Endodermal cell (in vitro differentiated cells): ENCODE measurements around the gene SH3GLB1. TPM values are rescaled to one million over a fixed set of nuclear protein-coding genes. Genes with fewer than 3 reads are reported as not detected.

Experiments used
- DNase-seq: peaks from one replicate; pipeline ENCODE4 v3.0.0-alpha.2; 2017
- H3K27ac ChIP-seq: 2 replicates; pipeline ENCODE4 v1.5.1; 2013; ENCODE audit warnings: mild to moderate bottlenecking, low read depth, low read length, moderate library complexity
- H3K27me3 ChIP-seq: 2 replicates; pipeline ENCODE4 v1.6.1; 2013; ENCODE audit warnings: mild to moderate bottlenecking, low read length, moderate library complexity; ENCODE audit not compliant: insufficient read depth, control insufficient read depth, poor library complexity, severe bottlenecking
- H3K36me3 ChIP-seq: 2 replicates; pipeline ENCODE4 v1.7.0; 2013; ENCODE audit warnings: mild to moderate bottlenecking, low read length, moderate library complexity; ENCODE audit not compliant: control insufficient read depth, insufficient read depth
- H3K4me1 ChIP-seq: one replicate; pipeline ENCODE4 v1.7.0; 2013; ENCODE audit warnings: low read length; ENCODE audit not compliant: control insufficient read depth, insufficient read depth
- H3K4me3 ChIP-seq: 2 replicates; pipeline ENCODE4 v1.5.1; 2013; ENCODE audit warnings: mild to moderate bottlenecking, low read length, moderate library complexity
- H3K9ac ChIP-seq: 2 replicates; pipeline ENCODE4 v1.6.1; 2013; ENCODE audit warnings: mild to moderate bottlenecking, low read length, moderate library complexity; ENCODE audit not compliant: poor library complexity, severe bottlenecking; ENCODE audit errors: extremely low read depth
- H3K9me3 ChIP-seq: 2 replicates; pipeline ENCODE4 v1.6.1; 2013; ENCODE audit warnings: mild to moderate bottlenecking, low read length, moderate library complexity; ENCODE audit not compliant: control insufficient read depth
- H3K27ac Mint-ChIP-seq: 2 replicates; pipeline ENCODE4 v1.8.0; 2020; ENCODE audit warnings: mixed read lengths
- H3K27me3 Mint-ChIP-seq: 2 replicates; pipeline ENCODE4 v1.8.0; 2021; ENCODE audit warnings: mild to moderate bottlenecking, mixed read lengths; ENCODE audit not compliant: insufficient read depth
- H3K36me3 Mint-ChIP-seq: 2 replicates; pipeline ENCODE4 v1.8.0; 2020; ENCODE audit warnings: low read depth, mixed read lengths
- H3K4me1 Mint-ChIP-seq: 2 replicates; pipeline ENCODE4 v1.8.0; 2020; ENCODE audit warnings: mixed read lengths
- H3K4me3 Mint-ChIP-seq: 2 replicates; pipeline ENCODE4 v1.8.0; 2020; ENCODE audit warnings: mild to moderate bottlenecking, moderate library complexity, mixed read lengths
- H3K9me3 Mint-ChIP-seq: 2 replicates; pipeline ENCODE4 v1.8.0; 2020; ENCODE audit warnings: mild to moderate bottlenecking, mixed read lengths
- CTCF ChIP-seq: fragments of 200-600 bp; sonication (generic); conservative IDR thresholded peaks from 2 replicates; pipeline ENCODE4 v1.5.0; 2021; ENCODE audit warnings: antibody characterized with exemption, mild to moderate bottlenecking
- WGBS, 2 experiments: methylation state at CpG; one replicate each; pipeline versions ENCODE4 v1.1.5 to v1.1.7; 2013; ENCODE audit warnings: missing lambda C conversion rate in 2 of 2, mixed read lengths in 1 of 2; ENCODE audit not compliant: insufficient coverage in 1 of 2, insufficient read length in 1 of 2; 5-methylcytosine and 5-hydroxymethylcytosine counted together
- total RNA-seq, 2 donors: library from RNA; stranded (reverse); fragmentation: NEBNext Ultra II Directional in 1 of 2; extraction: Animal tissue kit (Norgen Biotek cat#: 25700) in 1 of 2; gene quantifications; 2 replicates in 1 of 2; 3 replicates in 1 of 2; pipeline ENCODE4 v1.2.1, GENCODE V29; 2021

Gene SH3GLB1
- total RNA-seq, 2 donors from 2014 or later = 52.5 to 64.8 TPM

DNA sequence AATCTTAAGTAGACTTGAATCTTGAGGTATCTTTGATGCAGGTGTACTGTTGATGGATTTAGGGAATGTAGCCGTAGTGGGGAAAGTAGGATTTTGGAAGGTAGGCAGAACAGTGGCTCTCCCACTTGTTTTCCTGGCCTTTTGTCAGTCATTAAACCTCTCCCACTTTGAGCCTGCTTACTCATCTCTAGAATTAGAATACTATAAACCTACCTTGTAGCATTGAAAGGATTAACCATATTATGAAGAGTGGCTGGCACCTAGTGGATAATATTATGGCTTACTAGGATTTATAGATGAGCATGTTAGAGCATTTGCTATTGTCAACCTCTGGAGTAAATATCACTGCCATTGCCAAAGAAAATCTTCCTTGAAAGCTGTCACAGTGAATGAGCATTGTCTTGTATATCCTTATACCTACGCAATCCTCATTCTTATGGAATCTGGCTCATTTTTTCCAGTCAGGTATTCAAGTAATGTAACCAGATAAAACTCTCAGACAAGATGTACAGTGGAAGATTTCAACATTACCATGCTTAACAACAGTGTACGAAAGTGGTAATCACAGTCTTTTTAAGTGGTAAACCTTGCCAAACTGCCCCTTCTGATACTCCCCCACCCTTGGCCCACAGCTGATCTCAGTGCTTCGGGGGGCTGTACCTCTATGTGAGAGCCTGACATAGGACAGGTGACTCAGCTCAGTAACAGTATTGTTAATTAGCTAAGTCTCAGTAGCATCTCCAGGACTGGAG is 44.4 kb downstream of the SH3GLB1 start:
- no peak overlapping the region for H3K27ac ChIP-seq
- H3K4me3 ChIP-seq = no peak overlapping the region
- no peaks in the 10 kb centered on the region for H3K4me1 ChIP-seq
- no peak overlapping the region for H3K9ac ChIP-seq
- Mint-ChIP-seq H3K9me3 (no peaks in the 10 kb centered on the region), H3K4me3 (no peak overlapping the region), H3K27me3 (no peaks in the 10 kb centered on the region), H3K36me3 (peaks cover 19% of the 10 kb centered on the region), H3K27ac (no peak overlapping the region), H3K4me1 (peaks cover 19% of the 10 kb centered on the region)
- TF ChIP-seq CTCF = no peak
- no peaks in the 10 kb centered on the region for H3K27me3 ChIP-seq
- 96 to 98% methylated on average over 4 of the region's 4 CpGs for WGBS, 2 experiments
- no peaks in the 10 kb centered on the region for H3K9me3 ChIP-seq
- DNase-seq = no peak
- peaks cover 16% of the 10 kb centered on the region for H3K36me3 ChIP-seq

DNA sequence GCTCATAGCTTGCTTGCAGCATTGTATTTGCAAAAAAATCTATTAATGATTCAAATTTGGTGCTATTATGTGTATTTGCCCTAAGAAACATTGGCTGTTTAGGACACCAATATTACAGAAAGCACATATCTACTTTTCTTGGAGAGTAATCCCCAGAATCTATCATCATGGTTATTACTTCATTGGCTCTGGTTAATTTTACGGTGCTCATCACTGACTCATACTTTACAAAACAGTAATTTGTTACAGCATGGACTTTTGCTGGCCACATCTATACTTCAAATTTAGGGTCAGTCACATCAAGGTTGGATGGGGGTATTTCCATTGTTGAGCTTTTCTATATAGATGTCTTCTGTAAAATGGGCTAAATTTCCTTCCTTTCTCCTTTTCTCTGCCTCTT is 45.7 kb downstream of the SH3GLB1 start:
- peaks cover 31% of the 10 kb centered on the region for H3K4me1 Mint-ChIP-seq
- H3K9me3 Mint-ChIP-seq = no peaks in the 10 kb centered on the region
- 94% methylated on average over 1 of the region's 1 CpG; no CpG with 5 or more reads in 1 of the 2 experiments for WGBS, 2 experiments
- H3K27ac Mint-ChIP-seq = no peak overlapping the region
- no peak for TF ChIP-seq CTCF
- no peaks in the 10 kb centered on the region for H3K27me3 Mint-ChIP-seq
- H3K27me3 ChIP-seq = no peaks in the 10 kb centered on the region
- peaks cover 4% of the 10 kb centered on the region for H3K36me3 ChIP-seq
- no peaks in the 10 kb centered on the region for H3K4me1 ChIP-seq
- no peaks in the 10 kb centered on the region for H3K9me3 ChIP-seq
- DNase-seq = no peak
- H3K36me3 Mint-ChIP-seq = peaks cover 10% of the 10 kb centered on the region
- H3K9ac ChIP-seq = no peak overlapping the region
- H3K4me3 ChIP-seq = no peak overlapping the region
- no peak overlapping the region for H3K4me3 Mint-ChIP-seq
- H3K27ac ChIP-seq = no peak overlapping the region

- 95 to 100% methylated on average over 4 to 5 of the region's 5 CpGs for WGBS, 2 experiments
- H3K4me3 Mint-ChIP-seq = no peak overlapping the region
- Histone ChIP-seq H3K27me3 (no peaks in the 10 kb centered on the region), H3K4me3 (no peak overlapping the region), H3K9ac (no peak overlapping the region), H3K9me3 (no peaks in the 10 kb centered on the region), H3K36me3 (no peaks in the 10 kb centered on the region), H3K4me1 (peaks cover under 1% of the 10 kb centered on the region), H3K27ac (no peak overlapping the region)
- no peaks in the 10 kb centered on the region for H3K9me3 Mint-ChIP-seq
- H3K4me1 Mint-ChIP-seq = peaks cover 32% of the 10 kb centered on the region
- no peaks in the 10 kb centered on the region for H3K27me3 Mint-ChIP-seq
- no peak for TF ChIP-seq CTCF
- H3K36me3 Mint-ChIP-seq = peaks cover 6% of the 10 kb centered on the region
- no peak for DNase-seq
- no peak overlapping the region for H3K27ac Mint-ChIP-seq
Measured at GRCh38 chr1:86750530-86750929, 46.2 kb downstream of the SH3GLB1 start.
